Measurements from ENCODE around the gene TMEM132E.
"Not testable (repeated sequence)": the region's sequence is repeated elsewhere in the genome, so short reads cannot be mapped to it uniquely, and the experiment has no call there.

TMEM132E gene, protein sequence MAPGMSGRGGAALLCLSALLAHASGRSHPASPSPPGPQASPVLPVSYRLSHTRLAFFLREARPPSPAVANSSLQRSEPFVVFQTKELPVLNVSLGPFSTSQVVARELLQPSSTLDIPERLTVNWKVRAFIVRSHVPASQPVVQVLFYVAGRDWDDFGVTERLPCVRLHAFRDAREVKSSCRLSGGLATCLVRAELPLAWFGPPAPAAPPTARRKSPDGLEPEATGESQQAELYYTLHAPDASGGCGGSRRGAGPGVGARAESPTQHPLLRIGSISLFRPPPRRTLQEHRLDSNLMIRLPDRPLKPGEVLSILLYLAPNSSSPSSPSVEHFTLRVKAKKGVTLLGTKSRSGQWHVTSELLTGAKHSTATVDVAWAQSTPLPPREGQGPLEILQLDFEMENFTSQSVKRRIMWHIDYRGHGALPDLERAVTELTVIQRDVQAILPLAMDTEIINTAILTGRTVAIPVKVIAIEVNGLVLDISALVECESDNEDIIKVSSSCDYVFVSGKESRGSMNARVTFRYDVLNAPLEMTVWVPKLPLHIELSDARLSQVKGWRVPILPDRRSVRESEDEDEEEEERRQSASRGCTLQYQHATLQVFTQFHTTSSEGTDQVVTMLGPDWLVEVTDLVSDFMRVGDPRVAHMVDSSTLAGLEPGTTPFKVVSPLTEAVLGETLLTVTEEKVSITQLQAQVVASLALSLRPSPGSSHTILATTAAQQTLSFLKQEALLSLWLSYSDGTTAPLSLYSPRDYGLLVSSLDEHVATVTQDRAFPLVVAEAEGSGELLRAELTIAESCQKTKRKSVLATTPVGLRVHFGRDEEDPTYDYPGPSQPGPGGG (N-terminal part only)

DNA sequence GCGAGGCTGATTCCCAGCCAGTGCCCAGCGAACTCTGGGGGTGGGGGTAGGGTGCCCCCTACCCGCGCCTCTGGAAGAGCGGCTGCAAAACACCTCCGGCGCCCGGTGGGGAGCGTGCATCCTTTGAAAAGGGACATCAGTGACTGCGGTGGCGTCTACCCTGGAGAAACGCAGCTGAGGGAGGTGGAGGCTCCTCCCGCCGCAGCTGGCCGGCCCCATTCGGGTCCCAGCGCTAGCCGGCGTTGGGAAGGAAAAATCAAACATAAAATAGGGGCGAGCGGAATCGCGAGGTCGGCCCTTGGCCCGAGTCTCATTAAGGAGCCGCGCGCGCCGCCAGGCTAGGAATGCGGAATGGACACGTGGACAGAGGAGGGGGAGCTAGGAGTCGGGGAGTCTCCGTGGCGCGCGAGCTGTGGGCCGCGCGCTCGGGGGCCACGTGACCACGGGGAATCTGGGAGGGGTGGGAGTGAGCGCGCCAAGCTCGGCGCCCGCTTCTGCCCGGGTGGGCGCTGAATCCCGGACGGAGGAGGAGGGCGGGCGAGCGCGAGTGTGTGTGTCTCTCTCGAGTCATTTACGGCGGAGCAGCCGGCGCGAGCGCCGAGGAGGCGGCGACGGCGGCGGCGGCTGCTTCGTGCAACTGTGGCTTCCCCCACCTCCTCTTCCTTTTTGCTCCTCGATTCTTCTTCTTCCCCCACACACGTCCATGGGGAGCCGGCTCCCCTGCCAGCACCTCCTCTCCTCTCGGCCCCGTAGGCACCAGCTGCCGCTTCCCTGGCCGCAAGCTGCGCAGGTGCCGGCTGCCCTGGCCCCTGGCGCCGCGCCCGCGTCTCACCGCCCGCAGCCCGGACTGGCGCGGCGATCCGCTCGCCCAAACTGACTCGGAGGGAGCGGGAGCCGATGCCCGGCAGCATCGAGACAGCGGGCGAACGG, at the start of gene TMEM132E:
TSS of gene TMEM132E (plus strand) at position 566 of the 930 bp plus-strand sequence. CDS start 1,495 bp downstream, outside the sequence.
- DNase-seq (ENCODE audit: low read depth in 2 of 2) = no peak

DNA sequence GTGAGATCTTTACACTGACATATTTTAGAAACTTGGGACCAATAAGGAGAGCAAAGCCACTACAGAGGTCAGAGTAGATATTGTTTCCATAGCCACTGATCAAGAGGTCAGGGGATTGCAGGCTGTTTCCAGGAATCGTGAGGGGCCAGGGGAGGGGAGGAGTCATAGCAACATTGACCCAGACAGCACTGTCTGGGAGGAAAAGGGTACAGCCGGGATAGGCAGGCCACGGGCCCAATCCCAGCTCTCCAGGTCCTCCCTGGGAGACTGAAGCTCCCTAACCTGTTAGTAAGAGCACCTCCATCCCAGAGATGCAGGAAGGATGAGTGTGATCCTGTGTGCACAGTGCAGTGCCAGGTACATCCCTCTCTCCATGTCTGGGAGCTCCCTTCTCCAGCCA, 48.5 kb upstream of the TMEM132E start:
- no peak for DNase-seq (ENCODE audit: low read depth in 2 of 2)

DNA sequence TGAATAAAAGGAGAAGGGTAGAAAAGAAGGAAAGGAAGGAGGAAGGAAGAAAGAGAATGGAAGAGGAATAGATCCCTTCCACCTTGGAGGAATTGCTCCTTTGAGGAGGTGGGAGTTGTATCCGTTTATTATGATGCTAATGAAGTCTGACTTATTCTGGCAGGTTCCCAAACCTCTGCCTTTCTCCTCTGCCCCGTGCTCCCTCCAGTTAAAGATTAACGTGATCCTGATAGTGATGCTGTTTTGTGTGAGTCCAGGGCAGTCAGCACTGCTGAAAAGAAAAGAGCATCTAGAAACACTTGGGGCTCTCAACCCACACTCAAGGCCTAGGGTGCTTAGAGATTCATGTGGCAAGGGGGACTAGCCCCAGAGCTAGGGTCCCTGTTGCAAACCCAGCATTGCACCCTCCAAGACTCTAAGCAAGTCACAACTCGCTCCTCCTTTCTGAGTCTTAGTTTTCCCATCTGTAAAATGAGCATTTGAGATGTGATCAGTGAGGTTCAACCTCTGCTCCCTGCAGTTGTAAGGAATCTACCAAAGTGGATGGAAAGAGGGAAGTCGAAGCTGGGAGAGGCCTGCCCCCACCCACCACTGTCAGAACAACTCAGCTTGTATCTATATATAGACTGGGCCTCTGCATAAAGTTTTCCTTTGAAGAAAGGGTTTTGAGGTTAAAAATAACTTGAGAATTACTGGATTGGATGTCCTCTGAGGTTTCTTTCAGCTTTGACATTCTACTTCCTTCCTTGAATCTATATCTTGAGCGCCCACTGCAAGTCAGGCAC, 46.9 kb upstream of the TMEM132E start:
- no peak for DNase-seq (ENCODE audit: low read depth in 2 of 2)

DNA sequence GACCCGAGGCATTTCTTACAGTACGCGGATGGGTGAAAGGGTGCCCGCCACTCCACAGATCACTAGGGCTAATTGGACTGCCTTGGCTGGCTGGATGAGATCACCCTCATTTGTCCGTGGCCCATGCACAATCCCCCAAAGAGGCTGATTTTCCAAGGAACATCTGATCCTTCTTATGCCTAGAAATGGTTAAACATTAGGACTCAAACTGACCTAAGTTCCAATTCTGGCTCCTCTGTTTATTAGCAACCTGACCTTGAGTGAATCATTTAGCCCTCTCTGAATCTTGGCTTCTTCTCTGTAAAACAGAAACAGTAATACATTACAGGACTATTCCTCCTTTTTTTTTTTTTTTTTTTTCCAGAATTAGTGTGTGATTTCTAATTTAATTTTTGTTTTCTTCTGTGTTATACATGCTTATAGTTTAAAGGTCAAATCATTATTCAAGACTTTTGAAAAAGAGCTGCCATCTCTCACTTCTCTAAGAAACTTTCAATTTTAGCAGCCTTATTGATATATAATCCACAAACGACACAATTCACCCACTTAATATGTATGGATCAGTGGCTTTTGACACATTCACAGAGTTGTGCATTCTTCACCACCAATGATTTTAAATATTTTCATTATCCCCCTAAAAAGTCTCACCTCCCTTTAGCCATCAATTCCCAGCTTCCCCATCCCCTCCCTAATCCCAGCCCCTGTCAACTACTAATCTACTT, 45.4 kb upstream of the TMEM132E start:
- no peak for DNase-seq (ENCODE audit: low read depth in 2 of 2)

DNA sequence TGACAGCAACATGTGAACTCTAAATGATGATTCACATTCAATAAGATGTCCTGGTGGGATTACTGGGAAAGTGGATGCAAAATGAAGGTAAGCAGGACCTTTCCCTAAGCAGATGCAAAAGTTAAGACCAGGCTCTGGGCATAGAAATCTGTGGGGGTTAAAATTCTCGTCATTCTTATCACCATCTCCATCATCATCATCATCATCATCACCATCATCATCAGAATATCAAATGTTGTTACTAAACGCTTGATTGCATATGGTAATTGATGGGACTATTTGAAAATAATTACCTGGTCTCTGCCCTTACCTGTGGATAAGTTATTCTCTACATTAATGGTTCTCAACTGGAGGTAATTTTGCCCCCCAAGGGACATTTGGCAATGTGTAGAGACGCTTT, 41.9 kb upstream of the TMEM132E start:
- no peak for DNase-seq (ENCODE audit: low read depth in 2 of 2)

DNA sequence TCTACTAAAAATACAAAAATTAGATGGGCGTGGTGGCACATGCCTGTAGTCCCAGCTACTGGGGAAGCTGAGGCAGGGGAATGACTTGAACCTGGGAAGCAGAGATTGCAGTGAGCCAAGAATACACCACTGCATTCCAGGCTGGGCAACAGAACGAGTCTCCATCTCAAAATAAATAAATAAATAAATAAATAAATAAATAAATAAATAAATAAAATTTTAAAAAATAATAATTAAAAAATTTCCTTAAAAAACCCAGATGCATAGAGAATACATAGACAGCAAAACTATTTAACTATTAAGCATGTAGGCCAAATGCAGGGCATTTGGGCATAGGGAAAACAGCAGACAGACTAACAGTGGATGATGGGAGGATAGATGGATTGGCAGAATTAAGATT, 40.8 kb upstream of the TMEM132E start:
- not testable (repeated sequence) for DNase-seq (ENCODE audit: low read depth in 2 of 2)

DNA sequence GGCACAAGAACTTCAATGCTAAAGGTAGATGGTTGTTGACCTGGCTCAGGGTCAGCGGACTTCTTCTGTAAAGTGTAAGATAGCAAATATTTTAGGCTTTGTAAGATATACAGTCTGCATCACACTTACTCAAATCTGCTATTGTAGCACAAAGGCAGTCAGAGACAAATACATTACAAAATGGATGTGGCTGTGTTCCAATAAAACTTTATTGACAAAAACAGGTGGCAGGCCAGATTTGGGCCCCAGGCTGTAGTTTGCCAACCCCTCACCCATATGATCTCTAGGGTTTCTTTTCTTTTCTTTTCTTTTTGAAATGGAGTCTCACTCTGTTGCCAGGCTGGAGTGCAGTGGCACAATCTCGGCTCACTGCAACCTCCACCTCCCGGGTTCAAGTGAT, 39.5 kb upstream of the TMEM132E start:
- DNase-seq (ENCODE audit: low read depth in 2 of 2) = no peak

DNA sequence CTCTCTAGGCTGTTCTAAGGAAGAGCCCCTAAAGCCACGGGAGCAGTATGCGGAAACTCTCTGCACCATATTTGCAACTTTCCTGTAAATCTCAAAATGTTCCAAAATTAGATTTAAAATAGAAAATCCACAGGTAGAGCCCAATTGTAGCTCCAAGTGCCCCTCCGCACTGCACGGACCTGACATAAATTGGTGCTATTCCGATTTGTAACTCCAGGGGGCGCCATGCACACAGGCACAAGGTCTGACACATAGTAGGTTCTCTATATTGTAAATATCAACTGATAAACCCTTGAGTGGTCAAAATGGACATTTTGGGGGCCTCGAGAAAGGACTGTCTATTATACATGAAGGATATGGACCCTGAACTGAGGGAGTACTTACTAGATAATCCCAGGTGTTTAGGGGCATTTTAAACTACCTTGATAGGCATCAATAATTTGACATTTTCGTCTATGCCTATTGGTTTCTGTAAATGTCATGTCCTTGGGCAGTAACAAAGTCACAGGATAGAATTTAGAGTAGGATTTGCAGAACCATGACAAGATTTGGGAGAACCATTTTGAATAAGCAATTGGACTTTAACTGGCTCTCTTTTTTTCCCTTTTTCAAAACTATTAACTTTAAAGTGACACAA, 36.6 kb upstream of the TMEM132E start:
- DNase-seq (ENCODE audit: low read depth in 2 of 2) = no peak

DNA sequence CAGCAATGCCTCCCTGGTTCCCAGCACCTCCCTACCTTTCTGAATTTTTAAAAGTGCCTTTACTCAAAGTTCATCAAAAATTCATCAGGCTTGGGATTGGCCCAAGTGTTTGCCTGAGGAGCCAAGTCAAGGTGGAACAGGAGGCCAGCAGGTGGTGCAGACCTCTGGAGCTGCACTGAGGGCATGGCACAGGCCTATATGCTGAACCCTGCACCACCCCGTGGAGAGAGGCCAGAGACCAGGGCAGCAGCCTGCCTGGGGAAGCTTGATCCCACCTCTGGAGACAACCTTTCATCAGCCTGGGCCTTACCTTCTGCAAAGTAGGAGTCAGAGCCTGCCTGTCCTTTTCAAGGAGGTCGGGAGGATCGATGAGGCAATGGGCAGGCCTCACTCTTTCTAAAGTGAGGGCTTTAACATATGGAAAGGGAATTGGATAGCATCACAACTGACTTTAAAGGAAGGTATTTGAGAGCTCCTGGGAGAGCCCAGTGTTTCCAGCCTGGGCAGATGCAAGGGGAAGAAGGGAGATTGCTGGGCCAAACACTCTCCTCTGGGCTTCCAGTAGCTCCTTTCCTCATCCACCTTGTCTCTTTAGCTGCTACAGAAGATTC, 31.8 kb upstream of the TMEM132E start:
- no peak for DNase-seq (ENCODE audit: low read depth in 2 of 2)

DNA sequence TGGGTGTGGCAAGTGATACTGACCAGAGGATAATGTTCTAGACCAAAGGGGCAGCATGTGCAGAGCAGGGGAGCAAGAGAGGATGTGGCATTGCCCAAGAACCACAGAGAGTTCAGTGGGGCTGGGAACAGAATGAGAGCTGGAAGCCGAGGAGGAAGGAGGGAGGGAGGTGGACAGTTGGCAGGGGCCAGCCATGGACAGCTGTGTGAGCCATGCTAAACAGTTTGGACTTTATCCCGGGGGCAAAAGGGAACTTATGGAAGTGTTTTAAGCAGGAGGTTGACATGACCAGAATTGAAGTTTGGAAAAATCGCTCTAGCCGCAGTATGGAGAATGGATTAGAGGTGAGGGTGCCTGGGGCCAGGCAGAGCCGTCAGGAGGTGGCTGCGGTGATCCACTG, 29.4 kb upstream of the TMEM132E start:
- DNase-seq (ENCODE audit: low read depth in 2 of 2) = no peak

DNA sequence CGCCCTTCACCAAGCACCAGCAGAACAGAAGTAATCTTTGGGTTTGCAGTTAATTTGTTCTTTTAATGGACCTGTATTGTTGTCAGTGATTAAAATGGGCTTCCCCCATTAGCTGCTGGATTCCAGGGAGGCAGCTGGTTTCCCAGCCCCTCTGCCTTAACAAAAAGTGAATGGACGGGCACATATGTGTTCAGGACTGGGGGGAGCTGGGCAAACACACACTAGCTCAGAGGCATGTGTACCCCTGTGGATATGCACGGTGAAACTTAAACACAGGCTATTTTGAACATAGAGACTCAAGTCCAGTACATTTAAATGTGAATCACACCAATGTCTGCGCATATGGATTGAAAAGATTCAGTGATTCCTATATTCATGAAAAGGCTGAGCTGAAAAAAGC, 25.5 kb upstream of the TMEM132E start:
- DNase-seq (ENCODE audit: low read depth in 2 of 2) = no peak

DNA sequence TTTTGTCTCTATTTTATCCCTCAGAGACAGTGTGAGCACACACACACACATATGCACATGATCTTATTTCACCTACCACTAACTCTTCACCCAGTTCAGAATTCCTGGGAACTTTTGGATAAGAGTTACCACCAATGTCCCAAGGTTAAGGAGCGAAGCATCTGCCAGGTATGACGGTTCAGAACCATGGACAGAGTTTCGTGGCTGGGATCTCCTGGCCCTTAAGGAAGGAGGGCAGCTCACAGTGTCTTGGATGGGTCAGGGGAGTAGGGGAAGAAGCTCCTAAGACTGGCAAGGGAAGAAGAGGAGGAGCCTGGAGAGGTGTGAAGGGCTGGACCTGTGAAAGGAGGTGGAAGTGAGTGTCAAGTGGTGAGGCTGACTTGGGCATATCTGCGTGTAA, 23.0 kb upstream of the TMEM132E start:
- DNase-seq (ENCODE audit: low read depth in 2 of 2) = no peak

DNA sequence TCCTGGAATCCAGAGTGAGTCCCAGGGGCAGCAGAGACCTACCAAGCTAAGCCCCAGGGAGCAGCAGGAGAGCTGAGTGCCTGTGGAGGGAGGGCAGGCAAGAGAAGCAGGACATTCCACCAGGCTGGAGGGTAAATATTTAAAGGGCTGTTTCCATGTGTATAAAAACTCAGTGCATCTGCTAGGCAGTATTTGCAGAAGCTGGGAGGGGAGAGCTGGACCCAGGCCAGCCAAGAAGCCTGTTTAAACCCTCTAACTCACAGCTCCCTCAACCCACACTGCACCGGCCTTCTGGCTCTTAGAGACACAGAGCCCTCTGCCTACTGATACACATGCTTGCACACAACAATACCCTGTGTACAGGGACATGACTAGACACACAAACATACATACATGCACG, 22.5 kb upstream of the TMEM132E start:
- no peak for DNase-seq (ENCODE audit: low read depth in 2 of 2)

DNA sequence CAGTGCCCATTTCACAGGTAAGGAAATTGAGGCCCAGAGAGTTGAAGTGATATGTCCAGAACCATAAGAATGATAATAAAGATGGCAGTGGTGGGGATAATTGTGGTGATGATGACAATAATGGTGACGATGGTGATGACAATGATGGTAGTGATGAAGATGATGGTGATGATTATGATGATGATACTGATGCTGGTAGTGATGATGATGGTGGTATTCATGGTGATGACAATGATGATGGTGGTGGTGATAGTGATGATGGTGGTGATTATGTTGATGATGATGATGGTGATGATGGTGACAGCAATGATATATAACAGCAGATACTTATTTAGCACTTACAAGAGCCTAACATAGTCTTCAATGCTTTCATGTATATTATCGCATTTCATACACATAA, 18.1 kb upstream of the TMEM132E start:
- no peak for DNase-seq (ENCODE audit: low read depth in 2 of 2)

DNA sequence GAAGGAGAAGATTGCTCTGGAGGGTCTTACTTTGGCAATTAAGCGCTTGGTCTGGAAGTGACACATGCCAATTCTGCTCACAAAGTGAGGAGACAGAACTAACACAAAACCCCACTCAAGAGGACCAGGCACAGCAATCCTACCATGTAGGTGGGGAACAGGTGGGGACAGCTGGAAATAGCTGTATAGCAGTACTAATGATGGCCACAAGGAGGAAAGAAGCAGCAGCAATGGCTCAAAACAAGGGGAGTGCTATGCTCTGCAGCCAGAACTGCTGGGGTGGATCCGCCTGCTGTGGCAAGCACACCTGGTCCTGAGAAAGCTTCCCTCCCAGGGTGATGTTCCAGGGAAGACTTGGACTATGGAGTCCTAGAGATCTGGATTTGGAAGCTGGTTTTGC, 17.0 kb upstream of the TMEM132E start:
- no peak for DNase-seq (ENCODE audit: low read depth in 2 of 2)

DNA sequence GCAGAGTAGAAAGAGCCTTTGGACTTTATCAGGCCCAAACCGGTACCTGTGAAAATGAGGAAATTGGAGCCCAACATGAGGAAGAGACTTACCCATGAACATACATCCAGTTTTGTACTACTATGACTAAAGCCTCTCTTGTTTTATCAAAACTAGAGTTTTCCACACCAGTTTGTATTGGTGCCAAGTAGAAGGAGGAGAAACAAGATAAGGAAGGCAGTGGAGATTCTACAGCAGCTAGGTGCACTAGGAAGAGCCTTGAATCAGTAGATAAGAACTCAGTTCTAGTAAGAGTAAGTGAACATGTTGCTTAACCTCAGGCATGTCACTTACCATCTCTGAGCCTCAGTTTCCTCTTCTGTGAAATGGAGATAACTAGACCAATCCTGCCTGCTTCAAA, 13.7 kb upstream of the TMEM132E start:
- no peak for DNase-seq (ENCODE audit: low read depth in 2 of 2)

DNA sequence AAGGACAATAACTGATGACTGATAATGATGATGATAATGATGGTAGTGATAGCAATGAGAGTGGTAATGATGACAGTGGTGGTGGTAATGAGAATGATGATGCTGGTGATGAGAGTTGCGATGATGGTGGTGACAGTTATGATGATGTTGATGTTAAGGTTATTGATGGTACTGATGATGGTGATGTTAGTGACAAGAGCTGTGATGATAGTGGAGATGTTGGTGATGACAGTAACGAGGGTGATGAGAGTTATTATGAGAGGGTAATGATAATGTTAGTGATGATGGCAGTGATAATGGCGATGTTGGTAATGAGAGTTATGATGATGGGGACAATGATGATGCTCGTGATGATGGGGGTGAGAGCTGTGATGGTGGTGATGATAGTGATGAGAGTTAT, 13.2 kb upstream of the TMEM132E start:
- no peak for DNase-seq (ENCODE audit: low read depth in 2 of 2)

DNA sequence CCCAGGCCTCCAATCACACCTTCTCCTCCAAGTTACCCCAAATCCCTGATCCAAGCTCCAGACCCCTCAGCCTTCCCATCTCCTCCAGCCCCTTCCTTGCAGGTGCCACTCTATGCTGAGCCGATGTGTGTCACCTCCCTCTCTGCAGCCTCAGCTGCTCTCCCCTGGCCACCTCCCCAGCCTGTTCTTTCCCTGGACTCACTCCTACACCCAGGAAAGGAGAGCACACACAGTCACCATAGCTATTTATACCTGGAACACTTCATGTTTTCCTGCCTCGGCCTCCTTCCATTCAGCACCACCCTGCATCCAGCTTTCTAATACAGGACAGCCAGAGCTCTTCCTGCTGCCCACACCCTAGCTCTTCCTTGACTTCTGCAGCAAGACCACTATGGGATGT, 12.5 kb upstream of the TMEM132E start:
- no peak for DNase-seq (ENCODE audit: low read depth in 2 of 2)

DNA sequence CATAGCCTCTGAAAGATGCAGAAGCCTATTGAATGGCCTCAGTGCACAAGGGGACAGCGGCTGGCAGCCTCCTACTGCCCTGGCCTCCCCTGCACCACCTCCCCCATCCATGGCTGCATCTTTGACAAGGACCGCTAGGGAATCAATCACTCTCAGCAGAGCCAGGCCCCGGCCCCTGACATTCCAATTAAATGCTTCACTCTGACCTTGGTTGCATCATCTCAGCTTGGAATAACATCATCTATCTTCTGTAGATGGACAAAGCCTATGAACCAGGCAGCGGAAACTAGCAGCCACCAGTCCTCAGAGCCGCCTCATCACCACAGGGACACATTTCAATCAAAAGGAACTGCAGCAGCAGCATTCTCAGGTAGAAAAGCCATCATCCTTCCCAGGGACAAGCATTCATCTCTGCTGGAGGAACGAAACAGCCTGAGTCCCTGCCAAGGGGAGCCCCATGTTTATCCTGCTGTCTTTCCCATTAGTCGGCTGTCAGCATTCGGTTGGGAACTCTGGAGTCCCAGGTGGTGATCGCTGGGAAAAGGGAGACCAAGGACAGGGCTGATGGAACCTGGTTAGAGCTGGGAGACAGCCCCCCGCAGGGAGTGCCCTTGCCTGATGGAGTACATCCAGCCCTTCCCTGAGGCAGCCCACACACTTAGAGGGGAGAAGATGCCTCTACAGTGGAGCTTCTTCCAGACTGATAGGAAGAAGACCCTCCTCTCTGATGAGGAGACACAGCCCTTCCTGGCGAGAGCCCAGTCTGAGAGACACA, 11.5 kb upstream of the TMEM132E start:
- DNase-seq (ENCODE audit: low read depth in 2 of 2) = no peak
